NCI-H524 treated with DMSO at 0.1 percent for 48 hours (cell line): ENCODE results near the gene PTPRA.

Experiments
- DNase-seq: peaks from one replicate; lab custom pipeline; 2025; lab: John Stamatoyannopoulos, UW

The PTPRA gene

GRCh38 chr20:3077618-3078134 lies 204.4 kb downstream of the PTPRA start:
- DNase-seq, result no peak

- no peak for DNase-seq
Measured at GRCh38 chr20:3080939-3081388, 207.7 kb downstream of the PTPRA start.

- no peak for DNase-seq
Measured at GRCh38 chr20:3081641-3082040, 208.4 kb downstream of the PTPRA start.

GRCh38 chr20:3082306-3082951 lies 209.1 kb downstream of the PTPRA start:
- no peak for DNase-seq

GRCh38 chr20:3082955-3083952 lies 210.0 kb downstream of the PTPRA start:
- DNase-seq, result no peak

- DNase-seq, result no peak
Measured at GRCh38 chr20:3084283-3084985, 211.2 kb downstream of the PTPRA start, which contains the start of gene AVP. Gene AVP, minus strand, starts transcription at chr20:3084724. Its CDS starts 50 bp downstream, at chr20:3084674.

- DNase-seq, result no peak
Measured at GRCh38 chr20:3084986-3085360, 211.7 kb downstream of the PTPRA start.

- no peak for DNase-seq
Measured at GRCh38 chr20:3085571-3086072, 212.3 kb downstream of the PTPRA start.

- no peak for DNase-seq
Measured at GRCh38 chr20:3088031-3088430, 214.8 kb downstream of the PTPRA start.
